Kidney (tissue), 14 donors: Measurements from ENCODE around the gene TUBA4A. TPM values are rescaled to one million over a fixed set of nuclear protein-coding genes. Genes with fewer than 3 reads are reported as not detected.
A peak's percentile ranks its signal among the peaks of the same experiment; 100 is the strongest.

Source experiments
- DNase-seq, 5 donors: peaks; one replicate each; pipeline ENCODE4 v3.0.0-alpha.2; 2013 to 2020
- FAIRE-seq: peaks from 2 replicates; lab custom pipeline; 2012; peaks lifted over from hg19 to GRCh38; lab: Jason Lieb, UNC
- H3K27ac ChIP-seq, 2 donors: one replicate each; pipeline ENCODE4 v1.7.0; 2013; ENCODE audit warnings: low read depth in 2 of 2, low read length in 2 of 2, inconsistent platforms in 1 of 2
- H3K27me3 ChIP-seq: one replicate; pipeline ENCODE4 v1.7.1; 2013; ENCODE audit warnings: low read length, inconsistent platforms; ENCODE audit not compliant: control insufficient read depth, insufficient read depth
- H3K36me3 ChIP-seq, 3 donors: one replicate each; pipeline versions ENCODE4 v1.7.0 to v1.7.1; 2013; ENCODE audit warnings: low read length in 3 of 3, control low read depth in 1 of 3, inconsistent platforms in 1 of 3; ENCODE audit not compliant: insufficient read depth in 3 of 3, control insufficient read depth in 2 of 3
- H3K4me1 ChIP-seq, 3 donors: one replicate each; pipeline versions ENCODE4 v1.7.0 to v1.7.1; 2013; ENCODE audit warnings: low read length in 3 of 3, inconsistent platforms in 1 of 3, low read depth in 1 of 3; ENCODE audit not compliant: control insufficient read depth in 2 of 3, insufficient read depth in 2 of 3
- H3K4me3 ChIP-seq, 3 donors: one replicate each; pipeline versions ENCODE4 v1.7.0 to v1.8.1; 2013; ENCODE audit warnings: low read length in 3 of 3, control low read depth in 1 of 3, inconsistent platforms in 1 of 3
- H3K9ac ChIP-seq, 3 donors: one replicate each; pipeline versions ENCODE4 v1.7.0 to v1.7.1; 2013; ENCODE audit warnings: low read length in 3 of 3, control low read depth in 1 of 3, inconsistent platforms in 1 of 3
- H3K9me3 ChIP-seq, 3 donors: one replicate each; pipeline versions ENCODE4 v1.7.0 to v1.7.1; 2013; ENCODE audit warnings: low read length in 3 of 3, control low read depth in 1 of 3, inconsistent platforms in 1 of 3; ENCODE audit not compliant: control insufficient read depth in 2 of 3, insufficient read depth in 1 of 3
- intact Hi-C: fragments of 100-400 bp; cut with DNase I; formaldehyde crosslinking; loops from one replicate; pipeline ENCODE4 v1.11.1; 2022
- polyA plus RNA-seq: library from polyadenylated mRNA; stranded (reverse); fragments of 350-450 nt; fragmentation: Illumina TruSeq; extraction: RNeasy Lipid Tissue Mini Kit (QIAGEN cat#74804); gene quantifications from one replicate; pipeline ENCODE4 v1.2.3, GENCODE V29; 2014; ENCODE audit warnings: low read depth, low replicate concordance; ENCODE audit not compliant: insufficient read depth
- total RNA-seq: library from RNA; stranded (reverse); fragmentation: NEBNext Ultra II Directional; extraction: Animal tissue kit (Norgen Biotek cat#: 25700); gene quantifications from one replicate; pipeline ENCODE4 v1.2.1, GENCODE V29; 2021
- TF ChIP-seq, protein P1 (sequence below): IDR thresholded peaks from 3 replicates; pipeline ENCODE4 v1.5.1; 2012; ENCODE audit warnings: mild to moderate bottlenecking, moderate library complexity, borderline replicate concordance; ENCODE audit not compliant: insufficient read depth; ENCODE audit errors: extremely low read depth
- donor health status: control.
- donor health status: control.
- donor health status: control.
- donor health status: control.
- donor health status: control.
- donor health status: DM: yes; HTN: yes; CAD: no.
- donor health status: Normal renal cell carcinoma (clear cell type).

The TUBA4A gene
- total and polyA plus RNA-seq, 2 donors from 2014 or later = 49.4 to 156 TPM

GRCh38 chr2:219210886-219211362 lies 42.8 kb downstream of the TUBA4A start:
- no peaks in the 10 kb centered on the region for H3K27me3 ChIP-seq
- intact Hi-C loops = no loop called here
- H3K9ac ChIP-seq = no peak overlapping the region
- TF ChIP-seq, protein P1, sequence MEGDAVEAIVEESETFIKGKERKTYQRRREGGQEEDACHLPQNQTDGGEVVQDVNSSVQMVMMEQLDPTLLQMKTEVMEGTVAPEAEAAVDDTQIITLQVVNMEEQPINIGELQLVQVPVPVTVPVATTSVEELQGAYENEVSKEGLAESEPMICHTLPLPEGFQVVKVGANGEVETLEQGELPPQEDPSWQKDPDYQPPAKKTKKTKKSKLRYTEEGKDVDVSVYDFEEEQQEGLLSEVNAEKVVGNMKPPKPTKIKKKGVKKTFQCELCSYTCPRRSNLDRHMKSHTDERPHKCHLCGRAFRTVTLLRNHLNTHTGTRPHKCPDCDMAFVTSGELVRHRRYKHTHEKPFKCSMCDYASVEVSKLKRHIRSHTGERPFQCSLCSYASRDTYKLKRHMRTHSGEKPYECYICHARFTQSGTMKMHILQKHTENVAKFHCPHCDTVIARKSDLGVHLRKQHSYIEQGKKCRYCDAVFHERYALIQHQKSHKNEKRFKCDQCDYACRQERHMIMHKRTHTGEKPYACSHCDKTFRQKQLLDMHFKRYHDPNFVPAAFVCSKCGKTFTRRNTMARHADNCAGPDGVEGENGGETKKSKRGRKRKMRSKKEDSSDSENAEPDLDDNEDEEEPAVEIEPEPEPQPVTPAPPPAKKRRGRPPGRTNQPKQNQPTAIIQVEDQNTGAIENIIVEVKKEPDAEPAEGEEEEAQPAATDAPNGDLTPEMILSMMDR = no peak
- DNase-seq (no peak), FAIRE-seq (no peak)
- H3K4me1 ChIP-seq = peaks cover 8 to 13% (median 9%) of the 10 kb centered on the region in 3 donors
- H3K9me3 ChIP-seq = no peaks in the 10 kb centered on the region
- H3K36me3 ChIP-seq = peaks cover 2 to 32% (median 20%) of the 10 kb centered on the region in 3 donors
- H3K4me3 ChIP-seq = no peak overlapping the region
- no peak overlapping the region for H3K27ac ChIP-seq

GRCh38 chr2:219210196-219210885 lies 43.4 kb downstream of the TUBA4A start:
- FAIRE-seq = no peak
- no peak overlapping the region for H3K4me3 ChIP-seq
- intact Hi-C loops = no loop called here
- no peak overlapping the region for H3K9ac ChIP-seq
- no peak overlapping the region for H3K27ac ChIP-seq
- peaks cover 8 to 14% (median 9%) of the 10 kb centered on the region in 3 donors for H3K4me1 ChIP-seq
- DNase-seq = no peak
- no peaks in the 10 kb centered on the region for H3K9me3 ChIP-seq
- peaks cover 2 to 32% (median 20%) of the 10 kb centered on the region in 3 donors for H3K36me3 ChIP-seq
- TF ChIP-seq, protein P1 = no peak
- H3K27me3 ChIP-seq = no peaks in the 10 kb centered on the region

DNA sequence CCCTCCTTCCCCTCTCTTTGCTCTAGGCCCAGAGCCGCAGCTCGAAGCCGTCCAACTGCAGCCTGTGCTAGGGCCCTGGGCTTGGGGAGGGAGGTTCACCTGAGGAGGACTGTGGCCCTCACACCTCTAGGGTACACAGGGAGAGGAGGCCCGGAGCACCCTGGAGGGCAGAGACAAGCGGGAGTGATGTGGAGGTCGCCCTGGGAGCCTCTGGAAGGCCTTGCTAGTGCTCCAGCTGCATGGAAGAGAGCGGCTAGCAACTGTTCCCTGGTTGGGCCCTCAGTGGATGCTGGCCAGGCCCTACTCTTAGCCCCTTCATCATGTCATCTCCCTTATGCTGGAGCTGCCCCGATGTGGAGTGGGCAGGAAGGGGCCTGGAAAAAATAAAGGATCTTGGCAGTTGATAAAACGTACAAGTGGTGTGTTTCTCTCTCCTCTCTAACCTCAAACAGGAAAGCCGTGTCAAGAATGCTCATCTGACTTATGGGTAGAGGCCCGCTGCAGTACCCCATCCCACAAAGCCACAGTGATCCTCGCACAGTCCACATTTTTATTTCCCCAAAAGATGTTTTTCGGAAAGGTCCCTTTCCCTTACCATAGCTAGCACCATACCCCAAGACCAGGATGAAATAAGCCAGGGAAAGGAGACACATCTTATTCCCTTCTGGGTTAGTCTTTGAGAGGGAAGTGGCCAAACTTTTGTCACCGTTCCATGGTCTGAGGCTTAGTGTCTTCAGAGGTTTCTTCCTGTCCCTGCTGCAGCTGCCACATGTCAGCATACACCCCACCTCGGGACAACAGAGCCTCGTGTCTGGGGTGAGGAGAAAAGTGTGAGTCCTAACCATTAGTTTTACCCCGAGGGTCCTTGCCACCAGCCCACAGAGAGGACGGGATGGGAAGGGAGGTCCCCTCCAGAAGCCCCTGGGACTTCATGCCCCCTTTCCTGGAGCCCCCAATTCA lies 44.2 kb downstream of the TUBA4A start:
- Histone ChIP-seq H3K4me3 (no peak overlapping the region), H3K4me1 (peaks cover 8 to 14% (median 9%) of the 10 kb centered on the region in 3 donors), H3K9ac (no peak overlapping the region), H3K9me3 (no peaks in the 10 kb centered on the region), H3K27ac (no peak overlapping the region), H3K27me3 (no peaks in the 10 kb centered on the region), H3K36me3 (peaks cover 2 to 31% (median 20%) of the 10 kb centered on the region in 3 donors)
- FAIRE-seq = no peak
- TF ChIP-seq, protein P1 = no peak
- intact Hi-C loops = no loop called here
- DNase-seq = peak in 1 of 5 donors; percentile 62
